MM.1S (cell line): ENCODE measurements around the gene TAF1B.

Experiments used
- CTCF ChIP-seq: fragments of 300-600 bp; sonication (generic); IDR thresholded peaks from 2 replicates; pipeline ENCODE4 v1.5.1; 2016; ENCODE audit warnings: antibody characterized with exemption, low read length, mixed read lengths
- EZH2 ChIP-seq: fragments of 300-600 bp; sonication (generic); optimal IDR thresholded peaks from 2 replicates; pipeline ENCODE3; 2017; ENCODE audit warnings: low read depth, mild to moderate bottlenecking, antibody characterized with exemption, low read length, mixed read lengths
- EZH2phosphoT487 ChIP-seq: fragments of 300-600 bp; sonication (generic); IDR thresholded peaks from 2 replicates; pipeline ENCODE4 v1.6.1; 2018; ENCODE audit warnings: antibody characterized with exemption, low read length

GRCh38 chr2:9937258-9937657, 94.0 kb downstream of the TAF1B start:
- TF ChIP-seq EZH2 (no peak), CTCF (no peak), EZH2phosphoT487 (no peak)
